ENCODE data around the gene OSBPL10. TPM values are rescaled to one million over a fixed set of nuclear protein-coding genes. Genes with fewer than 3 reads are reported as not detected.

Gene OSBPL10
- total and polyA plus RNA-seq, 2 of the 4 experiments (the other 2 are of a cell fraction) = 9.5 to 10.1 TPM

- intact Hi-C loops (cut with micrococcal nuclease) = no loop called here
Observed at GRCh38 chr3:31953091-31953490, 28.0 kb downstream of the OSBPL10 start.

More at GRCh38 chr3:31953091-31953490, 28.0 kb downstream of the OSBPL10 start:
- Histone ChIP-seq H3K4ac (ENCODE audit: low read depth, low read length) (no peak overlapping the region), H2BK15ac (ENCODE audit: low read depth, low read length) (no peak overlapping the region), H3K4me1 (ENCODE audit: control insufficient read depth, insufficient read depth, low read length) (no peaks in the 10 kb centered on the region; the same call in 1 of the 2 replicates), H2AK5ac (ENCODE audit: low read depth, low read length) (no peak overlapping the region), H2AK9ac (replicated peaks; ENCODE audit: low read depth, low read length, poor library complexity) (no peak overlapping the region), H2BK5ac (ENCODE audit: low read depth, low read length, poor library complexity, severe bottlenecking) (no peak overlapping the region), H3K9me1 (ENCODE audit: insufficient read depth, low read length) (no peaks in the 10 kb centered on the region), H3K4me2 (ENCODE audit: low read depth, low read length) (no peak overlapping the region), H4K91ac (ENCODE audit: insufficient read depth, low read depth, low read length) (no peak overlapping the region), H3K27ac (ENCODE audit: insufficient read depth, low read length) (no peak overlapping the region), H3K79me1 (ENCODE audit: low read depth in 1 of 2, low read length in 2 of 2) (no peaks in the 10 kb centered on the region; a peak in 2 of 4 replicates), H3K27me3 (ENCODE audit: control insufficient read depth, insufficient read depth, low read length) (no peaks in the 10 kb centered on the region), H2AFZ (replicated peaks; ENCODE audit: low read length, poor library complexity) (no peak overlapping the region), H4K5ac (ENCODE audit: low read depth, low read length) (no peak overlapping the region), H4K20me1 (ENCODE audit: insufficient read depth, low read length) (no peaks in the 10 kb centered on the region), H3K36me3 (ENCODE audit: control insufficient read depth, insufficient read depth, low read length) (no peaks in the 10 kb centered on the region), H3K4me3 (ENCODE audit: insufficient read depth, low read depth, low read length) (no peak overlapping the region), H2BK20ac (ENCODE audit: low read depth, low read length) (no peak overlapping the region), H3K23ac (ENCODE audit: low read depth, low read length) (no peak overlapping the region), H3K9me3 (ENCODE audit: control insufficient read depth, insufficient read depth, low read length) (peaks cover 9% of the 10 kb centered on the region), H3K56ac (ENCODE audit: extremely low read depth, insufficient read depth, low read length) (no peak overlapping the region), H3K9ac (ENCODE audit: low read depth, low read length) (no peak overlapping the region), H3K18ac (ENCODE audit: low read depth, low read length) (no peak overlapping the region), H2BK120ac (ENCODE audit: low read depth, low read length) (no peak overlapping the region), H3K14ac (replicated peaks; ENCODE audit: low read depth, low read length) (no peak overlapping the region), H4K8ac (ENCODE audit: low read depth in 2 of 2, low read length in 2 of 2) (no peak overlapping the region)
- POLR2A ChIA-PET (ENCODE audit: unreplicated experiment) = no interaction called here
- WGBS, 2 experiments (ENCODE audit: extremely low coverage in 2 of 2, insufficient read length in 1 of 2) = no CpG with 5 or more reads among the region's 7 CpGs
- in situ Hi-C loops (cut with MboI; ENCODE audit: low sequenced_read_pairs) = no loop called here
- CTCF ChIA-PET = no interaction called here
- no TSS peak for BruUV-seq (replicated peaks)
- TF ChIP-seq, protein P1, sequence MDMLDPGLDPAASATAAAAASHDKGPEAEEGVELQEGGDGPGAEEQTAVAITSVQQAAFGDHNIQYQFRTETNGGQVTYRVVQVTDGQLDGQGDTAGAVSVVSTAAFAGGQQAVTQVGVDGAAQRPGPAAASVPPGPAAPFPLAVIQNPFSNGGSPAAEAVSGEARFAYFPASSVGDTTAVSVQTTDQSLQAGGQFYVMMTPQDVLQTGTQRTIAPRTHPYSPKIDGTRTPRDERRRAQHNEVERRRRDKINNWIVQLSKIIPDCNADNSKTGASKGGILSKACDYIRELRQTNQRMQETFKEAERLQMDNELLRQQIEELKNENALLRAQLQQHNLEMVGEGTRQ (IDR thresholded peaks at IDR 0.05; ENCODE audit: low read depth, low read length) = no peak
- TF ChIP-seq RFX5 (IDR thresholded peaks at IDR 0.05; ENCODE audit: low read depth, low read length) (no peak), MAZ (IDR thresholded peaks at IDR 0.05; ENCODE audit: borderline replicate concordance, low read depth, low read length) (no peak), CEBPB (IDR thresholded peaks at IDR 0.05; ENCODE audit: low read depth, low read length) (no peak), ELK1 (IDR thresholded peaks at IDR 0.05; ENCODE audit: borderline replicate concordance, low read depth, low read length) (no peak), POLR2A (IDR thresholded peaks at IDR 0.05; ENCODE audit: low read depth, low read length) (no peak), RCOR1 (IDR thresholded peaks at IDR 0.05; ENCODE audit: insufficient replicate concordance, low read length) (no peak), FOS (IDR thresholded peaks at IDR 0.05; ENCODE audit: low read depth, low read length) (no peak), BHLHE40 (IDR thresholded peaks at IDR 0.05; ENCODE audit: low read depth, low read length) (no peak), MAFK (IDR thresholded peaks at IDR 0.05; ENCODE audit: low read depth, low read length) (no peak), RAD21 (IDR thresholded peaks at IDR 0.05; ENCODE audit: low read length) (no peak), NFE2L2 (IDR thresholded peaks at IDR 0.05; ENCODE audit: low read depth, low read length) (no peak), MXI1 (IDR thresholded peaks at IDR 0.05; ENCODE audit: borderline replicate concordance, low read depth, low read length) (no peak), CHD1 (IDR thresholded peaks at IDR 0.05; ENCODE audit: low read depth, low read length) (no peak), SMC3 (IDR thresholded peaks at IDR 0.05; ENCODE audit: low read depth, low read length) (no peak)
- TF ChIP-seq, protein P2, sequence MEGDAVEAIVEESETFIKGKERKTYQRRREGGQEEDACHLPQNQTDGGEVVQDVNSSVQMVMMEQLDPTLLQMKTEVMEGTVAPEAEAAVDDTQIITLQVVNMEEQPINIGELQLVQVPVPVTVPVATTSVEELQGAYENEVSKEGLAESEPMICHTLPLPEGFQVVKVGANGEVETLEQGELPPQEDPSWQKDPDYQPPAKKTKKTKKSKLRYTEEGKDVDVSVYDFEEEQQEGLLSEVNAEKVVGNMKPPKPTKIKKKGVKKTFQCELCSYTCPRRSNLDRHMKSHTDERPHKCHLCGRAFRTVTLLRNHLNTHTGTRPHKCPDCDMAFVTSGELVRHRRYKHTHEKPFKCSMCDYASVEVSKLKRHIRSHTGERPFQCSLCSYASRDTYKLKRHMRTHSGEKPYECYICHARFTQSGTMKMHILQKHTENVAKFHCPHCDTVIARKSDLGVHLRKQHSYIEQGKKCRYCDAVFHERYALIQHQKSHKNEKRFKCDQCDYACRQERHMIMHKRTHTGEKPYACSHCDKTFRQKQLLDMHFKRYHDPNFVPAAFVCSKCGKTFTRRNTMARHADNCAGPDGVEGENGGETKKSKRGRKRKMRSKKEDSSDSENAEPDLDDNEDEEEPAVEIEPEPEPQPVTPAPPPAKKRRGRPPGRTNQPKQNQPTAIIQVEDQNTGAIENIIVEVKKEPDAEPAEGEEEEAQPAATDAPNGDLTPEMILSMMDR (conservative IDR thresholded peaks at IDR 0.05; ENCODE audit: low read depth, low read length) = no peak
- no peak for ATAC-seq (ENCODE audit: low read depth)
- DNase-seq = no peak
- dilution Hi-C loops (cut with HindIII; ENCODE audit: low sequenced_read_pairs, unreplicated experiment) = no loop called here
